Measurements from ENCODE around the gene MPPED1.

MPPED1 gene

GRCh38 chr22:43528601-43529360 is 117.0 kb downstream of the MPPED1 start:
- no peak for TF ChIP-seq POLR2A (IDR thresholded peaks at IDR 0.05; ENCODE audit: low read depth, low read length)
- TF ChIP-seq POU2F2 (IDR thresholded peaks at IDR 0.05; ENCODE audit: low read depth, low read length): no peak
- no peak for TF ChIP-seq PAX5 (IDR thresholded peaks at IDR 0.05; ENCODE audit: insufficient read depth, low read length, severe bottlenecking)
- no peak for TF ChIP-seq TAF1 (IDR thresholded peaks at IDR 0.05; ENCODE audit: low read depth, low read length)
- TF ChIP-seq SPI1 (IDR thresholded peaks at IDR 0.05; ENCODE audit: low read depth, low read length): no peak
- TF ChIP-seq POLR2AphosphoS5 (IDR thresholded peaks at IDR 0.05; ENCODE audit: low read depth, low read length): no peak
- FAIRE-seq (no peak), DNase-seq (ENCODE audit: insufficient read length, low spot score) (no peak)

GRCh38 chr22:43529461-43529860 is 117.6 kb downstream of the MPPED1 start:
- TF ChIP-seq POU2F2 (IDR thresholded peaks at IDR 0.05; ENCODE audit: low read depth, low read length) (no peak), PAX5 (IDR thresholded peaks at IDR 0.05; ENCODE audit: insufficient read depth, low read length, severe bottlenecking) (no peak), POLR2A (IDR thresholded peaks at IDR 0.05; ENCODE audit: low read depth, low read length) (no peak), POLR2AphosphoS5 (IDR thresholded peaks at IDR 0.05; ENCODE audit: low read depth, low read length) (no peak), SPI1 (IDR thresholded peaks at IDR 0.05; ENCODE audit: low read depth, low read length) (no peak), TAF1 (IDR thresholded peaks at IDR 0.05; ENCODE audit: low read depth, low read length) (no peak)
- FAIRE-seq (no peak), DNase-seq (ENCODE audit: insufficient read length, low spot score) (no peak)

GRCh38 chr22:43529934-43530333 is 118.1 kb downstream of the MPPED1 start:
- DNase-seq (ENCODE audit: insufficient read length, low spot score) (no peak), FAIRE-seq (no peak)
- TF ChIP-seq PAX5 (IDR thresholded peaks at IDR 0.05; ENCODE audit: insufficient read depth, low read length, severe bottlenecking): no peak
- TF ChIP-seq SPI1 (IDR thresholded peaks at IDR 0.05; ENCODE audit: low read depth, low read length): no peak
- TF ChIP-seq POLR2AphosphoS5 (IDR thresholded peaks at IDR 0.05; ENCODE audit: low read depth, low read length): no peak
- TF ChIP-seq POLR2A (IDR thresholded peaks at IDR 0.05; ENCODE audit: low read depth, low read length): no peak
- no peak for TF ChIP-seq TAF1 (IDR thresholded peaks at IDR 0.05; ENCODE audit: low read depth, low read length)
- TF ChIP-seq POU2F2 (IDR thresholded peaks at IDR 0.05; ENCODE audit: low read depth, low read length): no peak

- FAIRE-seq (no peak), DNase-seq (ENCODE audit: insufficient read length, low spot score) (no peak)
These were observed 118.8 kb downstream of the MPPED1 start for GRCh38 chr22:43530349-43531201.

GRCh38 chr22:43531651-43532050 is 119.8 kb downstream of the MPPED1 start:
- FAIRE-seq (no peak), DNase-seq (ENCODE audit: insufficient read length, low spot score) (no peak)
- TF ChIP-seq POLR2AphosphoS5 (IDR thresholded peaks at IDR 0.05; ENCODE audit: low read depth, low read length) (no peak), POLR2A (IDR thresholded peaks at IDR 0.05; ENCODE audit: low read depth, low read length) (no peak), PAX5 (IDR thresholded peaks at IDR 0.05; ENCODE audit: insufficient read depth, low read length, severe bottlenecking) (no peak), SPI1 (IDR thresholded peaks at IDR 0.05; ENCODE audit: low read depth, low read length) (no peak), POU2F2 (IDR thresholded peaks at IDR 0.05; ENCODE audit: low read depth, low read length) (no peak), TAF1 (IDR thresholded peaks at IDR 0.05; ENCODE audit: low read depth, low read length) (no peak)

More at GRCh38 chr22:43530349-43531201, 118.8 kb downstream of the MPPED1 start:
- no peak for TF ChIP-seq TAF1 (IDR thresholded peaks at IDR 0.05; ENCODE audit: low read depth, low read length)
- no peak for TF ChIP-seq SPI1 (IDR thresholded peaks at IDR 0.05; ENCODE audit: low read depth, low read length)
- TF ChIP-seq PAX5 (IDR thresholded peaks at IDR 0.05; ENCODE audit: insufficient read depth, low read length, severe bottlenecking): no peak
- no peak for TF ChIP-seq POLR2A (IDR thresholded peaks at IDR 0.05; ENCODE audit: low read depth, low read length)
- TF ChIP-seq POLR2AphosphoS5 (IDR thresholded peaks at IDR 0.05; ENCODE audit: low read depth, low read length): no peak
- TF ChIP-seq POU2F2 (IDR thresholded peaks at IDR 0.05; ENCODE audit: low read depth, low read length): no peak

- no peak for DNase-seq (ENCODE audit: insufficient read length, low spot score)
- TF ChIP-seq POLR2AphosphoS5 (IDR thresholded peaks at IDR 0.05; ENCODE audit: low read depth, low read length) (no peak), SPI1 (IDR thresholded peaks at IDR 0.05; ENCODE audit: low read depth, low read length) (no peak), TAF1 (IDR thresholded peaks at IDR 0.05; ENCODE audit: low read depth, low read length) (no peak), POU2F2 (IDR thresholded peaks at IDR 0.05; ENCODE audit: low read depth, low read length) (no peak), PAX5 (IDR thresholded peaks at IDR 0.05; ENCODE audit: insufficient read depth, low read length, severe bottlenecking) (no peak), POLR2A (IDR thresholded peaks at IDR 0.05; ENCODE audit: low read depth, low read length) (no peak)
- FAIRE-seq: no peak
These were observed 120.7 kb downstream of the MPPED1 start for GRCh38 chr22:43532301-43533155.

GRCh38 chr22:43533156-43533530 is 121.3 kb downstream of the MPPED1 start:
- TF ChIP-seq POLR2A (IDR thresholded peaks at IDR 0.05; ENCODE audit: low read depth, low read length) (no peak), PAX5 (IDR thresholded peaks at IDR 0.05; ENCODE audit: insufficient read depth, low read length, severe bottlenecking) (no peak), POLR2AphosphoS5 (IDR thresholded peaks at IDR 0.05; ENCODE audit: low read depth, low read length) (no peak), POU2F2 (IDR thresholded peaks at IDR 0.05; ENCODE audit: low read depth, low read length) (no peak), TAF1 (IDR thresholded peaks at IDR 0.05; ENCODE audit: low read depth, low read length) (no peak), SPI1 (IDR thresholded peaks at IDR 0.05; ENCODE audit: low read depth, low read length) (no peak)
- no peak for FAIRE-seq
- no peak for DNase-seq (ENCODE audit: insufficient read length, low spot score)

GRCh38 chr22:43533656-43534428 is 122.0 kb downstream of the MPPED1 start:
- no peak for FAIRE-seq
- no peak for TF ChIP-seq POLR2AphosphoS5 (IDR thresholded peaks at IDR 0.05; ENCODE audit: low read depth, low read length)
- DNase-seq (ENCODE audit: insufficient read length, low spot score): no peak

All from GM12891 (cell line).